GM12875 (cell line): ENCODE data around the gene SLFN12L.
"Not testable (repeated sequence)": the region's sequence is repeated elsewhere in the genome, so short reads cannot be mapped to it uniquely, and the experiment has no call there.

ENCODE experiments used
- H3K4me3 ChIP-seq: one replicate; pipeline ENCODE4 v1.5.1; 2011; ENCODE audit warnings: low read depth, low read length, control low read depth
- TF ChIP-seq, protein P1 (sequence below): IDR thresholded peaks from 2 replicates; pipeline ENCODE4 v1.5.1; 2011; ENCODE audit warnings: low read depth, mild to moderate bottlenecking, control low read depth, inconsistent platforms, low read length, moderate library complexity, borderline replicate concordance; ENCODE audit not compliant: insufficient read depth

Gene SLFN12L

DNA sequence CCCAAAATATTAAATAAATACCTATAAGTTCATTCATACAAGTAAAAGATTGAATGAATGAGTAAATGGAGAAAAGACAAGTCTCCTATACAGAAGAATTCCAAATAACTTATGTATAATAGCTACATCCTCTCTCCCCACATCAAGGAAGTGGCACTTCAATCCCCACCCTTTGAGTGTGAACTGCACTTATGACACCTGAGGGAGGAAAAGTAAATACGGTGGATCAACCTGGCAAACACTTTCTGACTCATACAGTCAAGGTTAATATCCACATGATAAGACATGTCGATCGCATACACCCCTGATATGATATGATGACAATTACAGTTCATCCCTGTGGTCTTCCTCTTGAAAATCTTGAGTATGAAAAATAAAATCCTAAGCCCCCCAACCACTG is 18.0 kb downstream of the SLFN12L start:
- no peak overlapping the region for H3K4me3 ChIP-seq
- TF ChIP-seq, protein P1, sequence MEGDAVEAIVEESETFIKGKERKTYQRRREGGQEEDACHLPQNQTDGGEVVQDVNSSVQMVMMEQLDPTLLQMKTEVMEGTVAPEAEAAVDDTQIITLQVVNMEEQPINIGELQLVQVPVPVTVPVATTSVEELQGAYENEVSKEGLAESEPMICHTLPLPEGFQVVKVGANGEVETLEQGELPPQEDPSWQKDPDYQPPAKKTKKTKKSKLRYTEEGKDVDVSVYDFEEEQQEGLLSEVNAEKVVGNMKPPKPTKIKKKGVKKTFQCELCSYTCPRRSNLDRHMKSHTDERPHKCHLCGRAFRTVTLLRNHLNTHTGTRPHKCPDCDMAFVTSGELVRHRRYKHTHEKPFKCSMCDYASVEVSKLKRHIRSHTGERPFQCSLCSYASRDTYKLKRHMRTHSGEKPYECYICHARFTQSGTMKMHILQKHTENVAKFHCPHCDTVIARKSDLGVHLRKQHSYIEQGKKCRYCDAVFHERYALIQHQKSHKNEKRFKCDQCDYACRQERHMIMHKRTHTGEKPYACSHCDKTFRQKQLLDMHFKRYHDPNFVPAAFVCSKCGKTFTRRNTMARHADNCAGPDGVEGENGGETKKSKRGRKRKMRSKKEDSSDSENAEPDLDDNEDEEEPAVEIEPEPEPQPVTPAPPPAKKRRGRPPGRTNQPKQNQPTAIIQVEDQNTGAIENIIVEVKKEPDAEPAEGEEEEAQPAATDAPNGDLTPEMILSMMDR: no peak

DNA sequence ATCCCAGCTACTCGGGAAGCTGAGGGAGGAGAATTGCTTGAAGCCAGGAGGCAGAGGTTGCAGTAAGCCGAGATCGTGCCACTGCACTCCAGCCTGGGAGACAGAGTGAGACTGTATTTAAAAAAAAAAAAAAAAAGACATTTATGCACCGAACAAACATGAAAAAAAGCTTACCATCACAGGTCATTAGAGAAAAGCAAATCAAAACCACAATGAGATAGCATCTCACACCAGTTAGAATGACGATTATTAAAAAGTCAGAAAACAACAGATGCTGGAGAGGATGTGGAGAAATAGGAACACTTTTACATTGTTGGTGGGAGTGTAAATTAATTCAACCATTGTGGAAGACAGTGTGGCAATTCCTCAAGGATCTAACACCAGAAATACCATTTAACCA is 19.0 kb downstream of the SLFN12L start:
- H3K4me3 ChIP-seq: not testable (repeated sequence)

DNA sequence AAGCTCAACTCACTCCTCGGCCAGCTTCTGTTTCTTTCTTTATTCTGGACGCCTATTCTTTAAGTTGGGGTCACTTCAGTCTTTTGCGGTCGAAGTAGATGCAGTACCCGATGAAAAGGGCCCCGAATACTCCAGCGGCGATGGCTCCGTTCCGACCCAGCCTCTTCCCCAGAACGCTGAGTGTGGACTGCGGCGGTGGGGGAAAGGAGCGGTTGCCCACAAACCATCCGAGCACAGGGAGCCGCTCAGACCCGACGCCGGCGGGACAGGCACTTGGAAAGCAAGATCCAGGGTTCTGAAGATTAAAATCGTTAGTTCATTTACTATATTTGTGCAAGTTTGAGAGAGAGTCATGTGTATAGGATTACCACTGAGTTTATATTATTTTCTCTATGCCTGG is 22.5 kb downstream of the SLFN12L start:
- TF ChIP-seq, protein P1: no peak
- no peak overlapping the region for H3K4me3 ChIP-seq

DNA sequence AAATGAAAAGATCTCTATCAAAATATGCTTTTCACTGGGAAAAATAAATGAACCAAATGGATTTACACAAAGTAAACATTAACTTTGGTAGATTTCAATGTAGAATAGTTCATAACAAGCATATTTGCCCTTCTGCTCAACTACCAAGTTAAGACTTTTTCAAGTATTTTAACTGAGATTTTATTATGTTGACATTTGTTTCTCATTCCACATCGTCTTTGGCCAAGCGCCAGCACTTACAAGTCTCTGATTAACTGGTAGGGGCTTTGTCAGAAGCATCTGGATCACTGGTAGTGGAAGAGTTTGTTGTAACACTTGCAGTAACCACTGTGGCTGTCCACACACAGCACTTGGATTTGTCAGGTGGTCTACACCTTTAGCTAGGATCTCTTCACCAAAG is 22.9 kb downstream of the SLFN12L start:
- TF ChIP-seq, protein P1: no peak
- no peak overlapping the region for H3K4me3 ChIP-seq

DNA sequence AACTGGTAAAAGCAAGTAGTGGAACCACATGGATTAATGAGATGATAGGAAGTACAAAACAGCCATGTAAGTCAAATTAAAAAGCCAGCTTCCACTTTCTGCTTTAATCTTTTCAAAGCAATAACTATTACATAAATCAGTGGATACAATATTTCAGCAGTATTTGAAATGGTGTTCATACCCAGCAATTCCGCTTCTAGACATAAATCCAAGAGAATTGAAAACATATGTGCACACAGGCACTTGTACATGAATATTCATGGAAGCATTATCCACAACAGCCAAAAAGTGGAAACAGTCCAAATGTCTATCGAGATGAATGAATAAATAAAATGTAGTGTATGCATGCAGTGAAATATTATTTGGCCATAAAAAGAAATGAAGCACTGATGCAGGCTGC is 27.4 kb downstream of the SLFN12L start:
- H3K4me3 ChIP-seq: no peak overlapping the region
- TF ChIP-seq, protein P1: no peak

DNA sequence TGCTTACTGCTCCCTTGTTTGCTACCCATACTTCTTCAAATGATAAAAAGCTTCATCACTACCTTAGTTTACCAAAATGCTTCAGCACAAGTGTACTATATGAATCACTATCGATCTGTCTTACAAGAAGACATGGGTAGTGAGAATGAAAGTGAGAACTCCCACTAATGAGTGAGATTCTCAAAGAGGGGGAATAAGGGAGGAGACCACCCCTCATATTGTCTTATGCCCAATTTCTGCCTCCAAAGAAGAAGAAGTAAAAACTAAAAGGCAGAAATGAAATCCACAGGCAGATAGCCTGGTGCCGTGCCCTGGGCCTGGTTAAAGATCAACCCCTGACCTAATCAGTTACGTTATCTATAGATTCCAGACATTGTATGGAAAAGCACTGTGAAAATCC is 29.8 kb downstream of the SLFN12L start:
- not testable (repeated sequence) for H3K4me3 ChIP-seq

DNA sequence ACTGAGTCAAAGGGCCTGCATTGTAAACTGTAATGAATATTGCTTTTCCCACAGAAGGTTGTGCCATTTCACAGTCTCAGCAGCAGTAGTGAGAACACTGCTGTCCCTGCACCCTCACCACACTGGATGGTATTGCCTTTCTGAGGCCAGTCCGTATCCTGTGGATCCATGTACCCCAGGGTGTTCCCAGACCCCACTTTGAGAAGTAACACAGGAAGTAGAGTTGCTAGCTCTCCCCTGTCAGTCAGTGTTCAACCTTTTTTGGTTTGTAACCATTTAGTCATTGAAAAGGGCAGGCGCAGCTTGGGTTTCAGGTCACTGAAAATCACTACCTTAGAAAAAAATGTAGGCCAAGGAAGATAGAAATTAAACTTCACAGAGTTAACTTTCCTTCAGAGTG is 37.9 kb downstream of the SLFN12L start:
- no peak overlapping the region for H3K4me3 ChIP-seq
- TF ChIP-seq, protein P1: no peak

DNA sequence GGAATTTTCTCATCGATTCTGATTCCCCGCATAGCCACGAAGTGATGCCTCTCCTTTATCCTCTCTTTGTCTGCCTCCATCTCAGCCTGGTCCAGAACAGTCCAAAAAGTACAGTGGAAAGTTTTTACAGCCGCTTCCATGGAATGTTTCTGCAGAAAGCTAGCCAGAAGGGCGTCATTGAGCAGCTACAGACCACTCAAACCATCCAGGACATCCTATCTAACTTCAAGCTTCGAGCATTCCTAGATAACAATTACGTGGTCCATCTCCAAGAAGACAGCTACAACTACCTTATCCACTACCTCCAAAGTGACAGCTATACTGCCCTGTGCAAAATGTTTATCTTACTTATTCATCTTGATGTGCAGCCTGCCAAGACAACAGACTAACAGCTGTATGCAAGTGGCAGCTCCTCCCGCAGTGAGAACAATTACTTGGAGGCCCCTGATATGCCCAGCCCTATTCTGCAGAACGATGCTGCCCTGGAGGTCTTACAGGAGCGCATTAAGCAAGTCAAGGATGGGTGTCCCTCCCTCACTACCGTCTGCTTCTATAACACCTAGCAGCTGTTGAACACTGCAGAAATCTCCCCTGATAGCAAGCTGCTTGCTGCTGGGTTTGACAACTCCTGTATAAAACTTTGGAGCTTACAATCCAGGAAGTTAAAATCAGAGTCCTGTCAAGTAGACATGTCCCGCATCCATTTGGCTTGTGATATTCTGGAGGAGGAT is 38.9 kb downstream of the SLFN12L start:
- no peak overlapping the region for H3K4me3 ChIP-seq
- TF ChIP-seq, protein P1: no peak
